A673 (cell line): ENCODE results near the gene SDS.

Source experiments
- CTCF ChIP-seq: fragments of 300-800, 200-600 bp; sonication (generic); conservative IDR thresholded peaks from 2 replicates; pipeline ENCODE4 v1.5.1; 2017; ENCODE audit warnings: low read depth, mild to moderate bottlenecking, antibody characterized with exemption, low read length, moderate library complexity, mixed read lengths
- EZH2 ChIP-seq: fragments of 200-600 bp; sonication (generic); IDR thresholded peaks from 2 replicates; pipeline ENCODE4 v1.6.1; 2017; ENCODE audit warnings: borderline replicate concordance, low read depth, mild to moderate bottlenecking, mixed read lengths, antibody characterized with exemption, low read length; ENCODE audit not compliant: poor library complexity, severe bottlenecking

- no peak for TF ChIP-seq EZH2
- TF ChIP-seq CTCF: no peak
Observed at GRCh38 chr12:113435367-113435766, 31.7 kb upstream of the SDS start.
